ENCODE measurements around the gene LRRC71. TPM values are rescaled to one million over a fixed set of nuclear protein-coding genes. Genes with fewer than 3 reads are reported as not detected.

The LRRC71 gene
- total RNA-seq, 1 experiment from 2014 or later = not detected

DNA sequence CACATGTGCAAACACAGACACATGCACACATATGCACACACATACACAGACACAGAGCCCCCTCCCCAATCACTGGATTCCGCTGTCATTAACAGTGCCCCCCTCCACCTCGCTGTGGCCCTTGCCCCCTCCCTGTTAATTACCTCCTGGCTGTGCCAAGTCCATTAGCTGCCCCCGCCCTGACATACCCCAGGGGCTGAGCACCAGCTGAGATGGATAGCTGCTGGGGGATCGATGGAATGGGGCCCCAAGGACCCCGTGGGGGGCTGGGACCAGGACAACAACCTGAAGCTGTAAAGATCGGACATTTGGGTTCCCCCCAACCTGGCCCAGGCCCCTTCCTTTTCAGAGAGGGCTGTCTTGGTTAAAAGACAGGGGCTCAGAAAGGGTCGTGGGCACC is 36.5 kb upstream of the LRRC71 start:
- H3K27me3 Mint-ChIP-seq (ENCODE audit: unreplicated experiment) = peaks cover 100% of the 10 kb centered on the region
- no TSS peak for BruUV-seq (replicated peaks)
- CTCF ChIA-PET = interaction anchor here (0.5 kb wide), 1 partner anchor 161 kb away, joined by 5 read pairs; no protein-coding TSS in a partner anchor

DNA sequence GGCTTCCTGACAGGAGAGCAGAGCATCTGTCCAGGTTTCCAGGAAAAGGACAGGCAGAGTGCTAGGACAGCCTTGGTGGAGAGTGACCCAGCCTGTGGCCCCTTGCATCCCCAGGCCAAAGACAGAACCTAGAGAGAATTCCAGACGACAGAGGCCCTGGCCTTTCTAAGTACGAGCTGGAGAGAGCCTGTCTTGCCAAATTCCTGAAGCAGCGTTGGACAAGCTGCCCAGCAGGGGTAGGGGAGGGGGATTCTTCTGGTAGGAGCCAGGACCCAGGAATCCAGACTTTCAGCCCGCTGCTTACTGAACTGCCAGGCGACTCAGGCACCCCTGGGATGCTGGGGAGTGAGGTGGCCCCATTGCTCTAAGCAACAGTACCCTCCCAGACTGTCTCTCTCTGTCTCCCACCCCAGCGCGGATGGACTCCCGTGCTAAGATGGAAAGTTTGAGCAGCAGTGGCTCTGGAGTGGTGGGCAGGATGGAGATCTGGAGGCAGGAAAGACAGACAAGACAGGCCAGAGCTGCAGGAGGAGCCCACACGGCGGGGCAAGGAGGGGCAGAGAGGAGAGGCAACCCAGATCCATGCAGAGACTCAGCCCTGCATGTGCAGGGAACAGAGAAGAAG is 35.8 kb upstream of the LRRC71 start:
- intact Hi-C loops (cut with micrococcal nuclease; ENCODE audit: unreplicated experiment) = no loop called here
- Mint-ChIP-seq H3K27ac (ENCODE audit: unreplicated experiment) (no peak overlapping the region), H3K4me1 (ENCODE audit: low read depth, unreplicated experiment) (no peaks in the 10 kb centered on the region), H3K9me3 (ENCODE audit: low read depth, unreplicated experiment) (no peaks in the 10 kb centered on the region), H3K27me3 (ENCODE audit: unreplicated experiment) (peaks cover 100% of the 10 kb centered on the region), H3K4me3 (ENCODE audit: low read depth, unreplicated experiment) (no peak overlapping the region), H3K36me3 (ENCODE audit: insufficient read depth, unreplicated experiment) (no peaks in the 10 kb centered on the region)
- TF ChIP-seq, protein P1, sequence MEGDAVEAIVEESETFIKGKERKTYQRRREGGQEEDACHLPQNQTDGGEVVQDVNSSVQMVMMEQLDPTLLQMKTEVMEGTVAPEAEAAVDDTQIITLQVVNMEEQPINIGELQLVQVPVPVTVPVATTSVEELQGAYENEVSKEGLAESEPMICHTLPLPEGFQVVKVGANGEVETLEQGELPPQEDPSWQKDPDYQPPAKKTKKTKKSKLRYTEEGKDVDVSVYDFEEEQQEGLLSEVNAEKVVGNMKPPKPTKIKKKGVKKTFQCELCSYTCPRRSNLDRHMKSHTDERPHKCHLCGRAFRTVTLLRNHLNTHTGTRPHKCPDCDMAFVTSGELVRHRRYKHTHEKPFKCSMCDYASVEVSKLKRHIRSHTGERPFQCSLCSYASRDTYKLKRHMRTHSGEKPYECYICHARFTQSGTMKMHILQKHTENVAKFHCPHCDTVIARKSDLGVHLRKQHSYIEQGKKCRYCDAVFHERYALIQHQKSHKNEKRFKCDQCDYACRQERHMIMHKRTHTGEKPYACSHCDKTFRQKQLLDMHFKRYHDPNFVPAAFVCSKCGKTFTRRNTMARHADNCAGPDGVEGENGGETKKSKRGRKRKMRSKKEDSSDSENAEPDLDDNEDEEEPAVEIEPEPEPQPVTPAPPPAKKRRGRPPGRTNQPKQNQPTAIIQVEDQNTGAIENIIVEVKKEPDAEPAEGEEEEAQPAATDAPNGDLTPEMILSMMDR (IDR thresholded peaks at IDR 0.05; ENCODE audit: unreplicated experiment) = no peak
- no peak for DNase-seq
- CTCF ChIA-PET = no interaction called here
- BruUV-seq (replicated peaks) = no TSS peak

More for the DNA sequence above, 36.5 kb upstream of the LRRC71 start:
- no peaks in the 10 kb centered on the region for H3K36me3 Mint-ChIP-seq (ENCODE audit: insufficient read depth, unreplicated experiment)
- TF ChIP-seq, protein P1 (IDR thresholded peaks at IDR 0.05; ENCODE audit: unreplicated experiment) = no peak
- no peak for DNase-seq
- H3K4me1 Mint-ChIP-seq (ENCODE audit: low read depth, unreplicated experiment) = no peaks in the 10 kb centered on the region
- no peaks in the 10 kb centered on the region for H3K9me3 Mint-ChIP-seq (ENCODE audit: low read depth, unreplicated experiment)
- H3K27ac Mint-ChIP-seq (ENCODE audit: unreplicated experiment) = no peak overlapping the region
- no peak overlapping the region for H3K4me3 Mint-ChIP-seq (ENCODE audit: low read depth, unreplicated experiment)
- intact Hi-C loops (cut with micrococcal nuclease; ENCODE audit: unreplicated experiment) = no loop called here

DNA sequence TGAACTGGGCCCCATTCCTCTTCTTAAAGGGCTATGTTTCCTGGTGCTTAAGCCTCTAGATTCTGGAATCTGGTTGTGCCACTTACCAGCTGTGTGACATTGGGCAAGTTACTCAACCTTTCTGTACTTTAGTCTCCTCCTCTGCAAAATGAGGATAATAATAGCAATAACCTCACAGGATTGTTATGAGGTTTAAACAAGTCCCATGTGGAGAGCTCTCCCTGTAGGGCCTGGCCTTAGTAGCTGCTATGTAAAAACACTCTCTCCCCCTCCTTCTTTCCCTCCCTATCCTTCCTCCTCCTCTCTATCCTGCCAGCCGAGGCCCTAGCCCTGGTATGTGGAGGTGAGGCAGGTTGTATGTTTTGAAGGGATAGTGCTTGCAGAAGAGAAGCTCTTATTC is 35.1 kb upstream of the LRRC71 start:
- Mint-ChIP-seq H3K4me1 (ENCODE audit: low read depth, unreplicated experiment) (no peaks in the 10 kb centered on the region), H3K36me3 (ENCODE audit: insufficient read depth, unreplicated experiment) (no peaks in the 10 kb centered on the region), H3K27ac (ENCODE audit: unreplicated experiment) (no peak overlapping the region), H3K9me3 (ENCODE audit: low read depth, unreplicated experiment) (no peaks in the 10 kb centered on the region), H3K27me3 (ENCODE audit: unreplicated experiment) (peaks cover 100% of the 10 kb centered on the region), H3K4me3 (ENCODE audit: low read depth, unreplicated experiment) (no peak overlapping the region)
- BruUV-seq (replicated peaks) = no TSS peak
- intact Hi-C loops (cut with micrococcal nuclease; ENCODE audit: unreplicated experiment) = no loop called here
- no peak for DNase-seq
- CTCF ChIA-PET = no interaction called here
- TF ChIP-seq, protein P1 (IDR thresholded peaks at IDR 0.05; ENCODE audit: unreplicated experiment) = no peak

DNA sequence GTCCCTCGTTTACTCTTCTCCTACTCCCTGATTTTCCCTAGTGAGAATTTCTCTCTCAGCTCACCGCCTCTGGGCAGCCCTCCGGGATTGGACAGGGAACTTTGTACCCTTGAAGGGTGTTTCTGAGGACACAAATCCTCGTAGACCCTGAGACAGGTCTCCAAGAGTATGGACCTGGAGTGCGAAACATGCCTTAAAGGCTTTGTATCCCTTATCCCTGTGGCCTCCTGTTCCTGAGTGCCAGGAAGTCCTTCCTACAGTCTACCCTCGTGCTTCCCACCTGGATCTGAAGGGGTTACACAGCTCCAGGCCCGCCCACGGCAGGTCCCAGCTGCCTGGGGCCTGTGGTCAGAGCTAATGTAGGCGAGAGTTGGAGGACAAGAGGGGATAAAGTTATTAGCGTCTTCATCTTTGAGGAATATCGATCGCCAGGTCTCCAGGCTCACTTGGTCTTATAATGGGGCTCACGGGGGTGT is 34.5 kb upstream of the LRRC71 start:
- no peak overlapping the region for H3K27ac Mint-ChIP-seq (ENCODE audit: unreplicated experiment)
- BruUV-seq (replicated peaks) = no TSS peak
- intact Hi-C loops (cut with micrococcal nuclease; ENCODE audit: unreplicated experiment) = no loop called here
- no peak for DNase-seq
- H3K9me3 Mint-ChIP-seq (ENCODE audit: low read depth, unreplicated experiment) = no peaks in the 10 kb centered on the region
- peaks cover 100% of the 10 kb centered on the region for H3K27me3 Mint-ChIP-seq (ENCODE audit: unreplicated experiment)
- H3K36me3 Mint-ChIP-seq (ENCODE audit: insufficient read depth, unreplicated experiment) = no peaks in the 10 kb centered on the region
- CTCF ChIA-PET = no interaction called here
- H3K4me1 Mint-ChIP-seq (ENCODE audit: low read depth, unreplicated experiment) = no peaks in the 10 kb centered on the region
- no peak overlapping the region for H3K4me3 Mint-ChIP-seq (ENCODE audit: low read depth, unreplicated experiment)
- TF ChIP-seq, protein P1 (IDR thresholded peaks at IDR 0.05; ENCODE audit: unreplicated experiment) = no peak

Measured in Calu3 (cell line).